Stimulated activated naive CD4-positive, alpha-beta T cell treated with Interleukin-2 at 50 U/mL for 16 hours (primary cell): Measurements from ENCODE around the gene PTDSS2.

ENCODE experiments used
- DNase-seq: peaks from one replicate; lab custom pipeline; 2025; lab: John Stamatoyannopoulos, UW

Gene PTDSS2

DNA sequence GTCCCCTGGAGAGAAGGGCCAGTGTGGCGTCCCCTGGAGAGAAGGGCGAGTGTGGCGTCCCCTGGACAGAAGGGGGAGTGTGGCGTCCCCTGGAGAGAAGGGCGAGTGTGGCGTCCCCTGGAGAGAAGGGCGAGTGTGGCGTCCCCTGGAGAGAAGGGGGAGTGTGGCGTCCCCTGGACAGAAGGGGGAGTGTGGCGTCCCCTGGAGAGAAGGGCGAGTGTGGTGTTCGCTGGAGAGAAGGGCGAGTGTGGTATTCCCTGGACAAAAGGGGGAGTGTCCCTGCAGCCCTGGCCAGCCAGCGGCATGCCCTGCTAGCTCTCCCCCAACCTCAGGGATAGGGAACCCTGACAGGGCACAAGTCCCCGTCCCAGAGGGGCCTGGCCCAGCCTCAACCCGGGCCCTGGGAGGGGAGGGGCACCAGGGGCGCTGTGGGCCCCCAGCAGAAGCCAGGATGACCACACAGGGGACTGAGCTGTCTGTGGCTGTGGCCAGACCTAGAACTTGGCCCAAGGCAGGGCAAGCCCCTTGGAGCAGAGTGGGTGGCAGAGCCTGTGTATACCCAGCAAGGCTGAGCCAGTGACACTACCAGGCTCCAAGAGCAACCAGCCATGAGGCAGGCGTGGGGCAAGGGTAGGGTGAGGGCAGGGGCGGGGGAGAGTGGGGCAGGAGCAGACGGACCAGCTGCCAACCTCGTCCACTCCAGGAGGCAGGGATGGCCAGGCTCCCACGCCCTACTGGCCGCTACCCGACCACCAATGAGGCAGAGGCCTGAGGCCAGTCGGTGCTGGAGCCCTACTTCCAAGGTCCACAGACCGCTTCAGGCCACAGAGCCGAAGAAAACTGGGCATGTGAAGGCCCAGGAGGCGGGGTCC, 81.1 kb downstream of the PTDSS2 start:
- DNase-seq, result no peak

DNA sequence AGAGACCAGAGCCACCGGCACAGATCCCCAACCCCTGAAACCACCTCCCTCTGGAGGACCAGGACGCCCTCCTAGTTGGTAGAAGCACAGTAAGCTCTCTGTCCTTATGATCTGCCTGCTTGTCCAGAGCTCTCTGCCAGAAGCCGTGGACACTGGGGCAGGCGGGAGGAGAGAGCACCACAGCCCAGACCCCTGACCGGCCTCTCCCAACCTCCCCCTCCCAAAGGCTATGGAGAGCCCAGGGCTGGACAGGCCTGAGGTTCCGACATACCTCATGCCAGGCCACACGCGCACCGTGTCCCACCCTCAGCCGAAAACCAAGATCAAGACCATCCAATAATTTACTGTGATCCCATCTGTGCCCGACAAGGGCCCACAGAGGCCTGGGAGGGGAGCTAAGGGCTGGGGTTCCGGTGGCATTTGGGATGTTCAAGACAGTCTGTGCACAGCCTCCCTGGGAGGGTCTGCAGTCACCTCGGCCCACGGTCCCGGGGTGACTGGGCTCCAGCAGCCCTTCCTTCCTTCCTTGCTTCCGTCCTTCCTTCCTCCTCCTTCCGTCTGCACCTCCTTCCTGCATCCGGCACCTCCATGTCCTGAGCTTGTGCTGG, 81.9 kb downstream of the PTDSS2 start:
- DNase-seq, result no peak

DNA sequence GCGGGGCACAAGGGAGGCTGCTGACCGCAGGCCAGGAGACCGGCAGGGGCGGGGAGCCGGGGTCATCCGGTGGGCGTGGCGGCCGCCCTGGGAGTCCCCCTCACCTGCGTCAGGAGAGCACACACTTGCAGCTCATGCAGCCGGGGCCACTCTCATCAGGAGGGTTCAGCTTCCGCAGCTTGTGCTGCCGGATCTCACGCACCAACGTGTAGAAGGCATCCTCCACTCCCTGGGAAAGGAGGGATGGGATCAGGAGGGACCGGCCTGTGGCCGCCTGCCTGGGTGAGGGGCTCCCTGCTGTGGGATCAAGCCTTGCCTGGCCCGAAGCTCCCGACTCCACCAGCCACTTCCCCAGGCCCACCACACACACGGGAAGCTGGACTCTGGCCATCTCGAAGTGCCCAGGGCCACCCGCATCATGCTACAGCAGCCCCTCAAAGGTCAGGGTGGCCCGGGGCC, 82.5 kb downstream of the PTDSS2 start:
- no peak for DNase-seq

DNA sequence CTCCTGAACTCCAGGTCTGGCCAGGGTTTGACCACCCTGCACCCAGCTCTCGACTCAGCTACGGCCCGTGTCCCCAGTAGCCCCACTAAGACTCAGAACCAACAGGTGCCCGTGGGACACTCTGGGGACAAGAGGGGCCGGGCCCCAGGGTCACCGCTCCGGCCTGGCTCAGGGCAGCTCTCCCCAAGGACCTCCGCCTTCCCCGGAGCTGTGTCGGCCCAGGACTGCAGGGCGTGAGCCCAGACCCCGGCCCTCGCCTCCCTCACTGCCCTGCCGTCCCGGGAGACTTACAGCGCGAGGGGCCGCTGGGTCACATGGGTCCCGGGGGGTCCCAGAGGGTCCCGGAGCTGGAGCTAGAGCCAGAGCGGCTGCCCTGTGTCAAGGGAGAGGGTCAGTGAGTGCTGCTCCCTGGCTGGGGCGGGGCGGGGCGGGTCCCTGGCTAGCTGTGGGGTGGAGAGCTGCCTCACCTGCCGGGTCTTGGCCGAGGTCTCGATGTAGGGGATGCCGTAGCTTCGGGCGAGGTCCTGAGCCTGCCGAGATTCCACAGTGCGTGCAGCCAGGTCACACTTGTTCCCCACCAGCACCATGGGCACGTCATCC, 83.0 kb downstream of the PTDSS2 start:
- DNase-seq, result no peak

DNA sequence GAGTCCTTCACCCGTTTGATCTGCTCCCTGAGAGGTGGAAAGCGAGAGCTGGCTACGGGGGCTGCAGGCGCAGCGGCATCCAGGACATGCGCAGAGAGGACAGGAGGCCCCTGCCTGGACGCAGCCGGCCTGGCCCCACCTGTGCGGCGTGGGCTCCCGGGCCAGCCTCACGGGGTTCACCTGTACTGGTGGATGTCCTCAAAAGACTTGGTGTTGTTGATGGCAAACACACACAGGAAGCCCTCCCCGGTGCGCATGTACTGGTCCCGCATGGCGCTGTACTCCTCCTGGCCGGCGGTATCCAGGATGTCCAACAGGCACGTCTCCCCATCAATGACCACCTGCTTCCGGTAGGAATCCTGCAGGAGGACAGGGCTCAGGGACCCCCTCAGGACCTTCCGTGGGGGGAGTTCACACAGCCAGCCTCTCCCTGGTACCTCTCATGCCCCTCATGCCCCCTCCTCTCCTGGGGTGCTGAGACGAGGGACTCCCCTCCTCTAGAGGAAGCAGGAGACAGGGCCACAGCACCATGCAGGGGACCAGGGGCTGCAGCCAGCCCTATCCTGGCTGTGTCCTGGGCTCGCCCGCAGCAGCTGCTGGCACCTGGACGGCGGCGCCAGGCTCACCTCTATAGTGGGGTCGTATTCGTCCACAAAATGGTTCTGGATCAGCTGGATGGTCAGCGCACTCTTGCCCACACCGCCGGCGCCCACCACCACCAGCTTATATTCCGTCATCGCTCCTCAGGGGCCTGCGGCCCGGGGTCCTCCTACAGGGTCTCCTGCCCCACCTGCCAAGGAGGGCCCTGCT, 83.7 kb downstream of the PTDSS2 start:
- DNase-seq, result no peak

DNA sequence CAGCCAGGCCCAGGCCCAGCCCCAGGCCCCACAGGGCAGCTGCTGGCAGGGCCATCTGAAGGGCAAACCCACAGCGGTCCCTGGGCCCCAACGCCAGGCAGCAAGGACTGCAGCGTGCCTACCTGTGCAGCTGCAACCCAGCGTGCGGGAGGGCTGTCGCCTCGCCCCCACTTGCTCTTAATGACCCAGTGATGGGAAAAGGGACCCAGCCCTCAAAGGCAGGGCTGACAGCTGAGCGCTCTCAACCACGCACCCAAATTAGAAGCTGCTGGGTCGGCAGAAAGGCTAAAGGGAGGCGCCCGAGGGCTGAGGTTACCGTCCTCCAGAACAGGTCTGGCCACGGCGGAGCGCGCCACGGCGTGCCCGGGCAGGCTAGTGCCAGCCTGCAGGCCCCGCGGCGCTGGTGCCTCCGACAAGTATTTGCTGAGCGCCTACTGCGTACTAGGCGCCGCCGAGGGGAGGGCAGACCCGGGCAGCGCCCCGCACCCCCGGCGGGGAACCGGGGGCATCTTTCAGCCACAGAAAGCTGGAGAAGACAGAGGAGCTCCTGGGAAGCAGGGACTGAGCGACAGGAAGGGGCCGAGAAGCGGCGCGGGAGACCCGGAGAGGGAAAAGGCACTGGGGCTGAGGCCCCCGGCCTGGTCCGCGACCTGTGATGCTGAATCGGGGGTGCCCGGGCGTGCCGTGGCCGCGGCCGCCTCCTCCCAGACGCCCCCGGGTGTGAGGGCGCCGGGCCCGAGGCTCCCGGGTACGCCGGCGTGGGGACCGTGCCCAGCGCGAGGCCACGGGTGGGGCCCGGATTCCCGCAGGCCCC, 84.5 kb downstream of the PTDSS2 start:
- no peak for DNase-seq

DNA sequence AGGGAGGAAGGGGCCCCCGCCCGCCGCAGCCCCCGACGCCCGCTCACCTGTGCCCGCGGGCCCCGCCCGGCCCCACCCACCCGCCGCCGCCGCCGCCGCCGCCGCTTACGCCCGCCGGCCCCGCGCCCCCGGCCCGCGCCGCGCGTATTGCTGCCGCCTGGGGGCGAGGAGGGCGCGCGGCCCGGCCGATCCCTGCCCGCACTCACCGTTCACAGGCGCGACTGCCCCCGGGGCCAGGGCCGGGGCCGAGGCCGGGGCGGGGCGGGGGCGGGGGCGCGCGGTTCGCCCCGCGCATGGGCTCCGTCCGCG, 85.1 kb downstream of the PTDSS2 start:
- DNase-seq, result no peak

DNA sequence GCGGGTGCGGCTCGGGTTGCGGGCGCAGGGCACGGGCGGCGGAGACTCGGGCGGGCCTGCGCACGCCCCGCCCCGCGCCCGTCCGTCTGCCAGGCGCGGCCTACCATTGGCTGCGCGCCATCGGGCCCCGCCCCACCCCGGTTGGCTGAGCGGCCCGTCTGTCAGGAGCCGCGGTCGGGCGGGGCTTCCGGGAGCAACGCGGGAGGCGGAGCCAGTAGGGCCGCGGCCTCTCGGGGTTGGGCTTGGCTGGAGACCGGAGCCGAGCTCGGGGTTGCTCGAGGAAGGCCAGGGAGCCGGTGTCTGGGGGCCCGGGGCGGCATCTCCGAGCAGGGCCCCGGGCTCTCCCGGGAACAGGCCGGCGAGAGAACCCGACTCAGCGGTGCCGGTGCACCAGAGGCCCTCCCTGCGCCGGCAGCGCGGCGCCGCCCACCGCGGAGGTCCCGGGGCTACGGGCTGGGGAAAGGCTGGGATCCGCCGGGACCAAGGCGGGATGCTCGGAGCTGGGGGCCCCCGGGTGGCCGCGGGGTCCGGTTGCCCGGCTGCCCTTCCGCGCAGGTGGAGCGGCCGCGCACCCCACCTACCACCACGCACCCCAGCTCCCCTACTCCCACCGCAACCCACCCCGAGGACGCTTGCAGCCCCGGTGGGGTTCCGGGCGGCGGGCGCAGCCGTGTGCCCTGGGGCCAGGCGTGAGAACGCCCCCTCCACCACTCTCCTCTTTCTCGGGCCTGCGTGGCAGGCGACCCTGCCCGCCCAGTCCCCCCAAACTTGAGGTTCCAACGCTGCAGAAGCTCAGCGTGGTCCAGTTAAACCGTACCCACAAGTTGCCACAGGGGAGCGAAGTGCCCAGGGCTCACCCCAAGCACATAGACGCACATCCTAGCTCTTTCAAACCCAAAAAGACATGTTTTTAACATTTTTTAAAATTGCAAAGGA, 85.7 kb downstream of the PTDSS2 start, which contains the start of gene HRAS:
Gene HRAS, minus strand, starts transcription at position 58 of the 936 bp plus-strand sequence.
- peak; percentile 93 for DNase-seq

DNA sequence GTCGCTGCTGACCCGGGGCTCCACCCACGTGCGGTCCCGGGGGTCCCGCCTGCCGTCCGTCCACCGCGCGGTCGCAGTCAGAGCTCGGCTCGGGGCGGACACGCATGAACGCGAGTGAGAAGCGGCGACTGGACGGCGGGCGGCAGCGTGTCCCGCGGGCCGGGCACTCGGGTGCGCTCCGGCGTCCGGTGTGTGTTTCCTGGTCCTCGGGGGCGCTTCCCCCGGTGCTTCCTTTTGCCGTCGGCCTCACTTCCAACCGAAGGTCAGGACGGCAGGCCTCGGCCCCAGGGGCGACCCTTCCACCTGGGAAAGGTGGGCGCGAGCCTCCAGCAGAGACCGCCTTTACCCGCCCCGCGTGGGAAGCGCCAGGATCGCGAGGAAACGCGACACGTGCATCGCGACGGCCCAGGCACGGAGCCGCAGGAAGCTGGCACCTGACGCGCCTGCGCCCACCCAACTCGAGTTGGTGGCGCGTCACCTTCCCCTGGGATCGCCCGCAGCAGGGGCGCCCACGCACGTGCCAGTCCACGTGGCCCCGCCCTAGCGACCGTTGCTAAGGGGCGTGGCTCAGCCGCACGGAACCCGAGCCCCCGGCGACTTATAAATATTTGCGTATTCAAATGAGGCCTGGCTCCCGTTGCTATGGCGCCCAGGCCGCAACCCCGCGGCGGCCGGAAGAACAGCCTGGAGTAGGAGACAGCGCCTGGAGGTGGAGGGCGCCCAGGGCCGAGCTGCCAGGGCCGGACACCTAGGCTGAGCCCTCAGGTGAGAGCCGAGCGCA, 87.0 kb downstream of the PTDSS2 start, which contains the start of gene LRRC56:
Gene LRRC56, plus strand, starts transcription at position 687 of the 781 bp plus-strand sequence. CDS start 3,158 bp downstream, outside the sequence.
- peak; percentile 86 for DNase-seq

DNA sequence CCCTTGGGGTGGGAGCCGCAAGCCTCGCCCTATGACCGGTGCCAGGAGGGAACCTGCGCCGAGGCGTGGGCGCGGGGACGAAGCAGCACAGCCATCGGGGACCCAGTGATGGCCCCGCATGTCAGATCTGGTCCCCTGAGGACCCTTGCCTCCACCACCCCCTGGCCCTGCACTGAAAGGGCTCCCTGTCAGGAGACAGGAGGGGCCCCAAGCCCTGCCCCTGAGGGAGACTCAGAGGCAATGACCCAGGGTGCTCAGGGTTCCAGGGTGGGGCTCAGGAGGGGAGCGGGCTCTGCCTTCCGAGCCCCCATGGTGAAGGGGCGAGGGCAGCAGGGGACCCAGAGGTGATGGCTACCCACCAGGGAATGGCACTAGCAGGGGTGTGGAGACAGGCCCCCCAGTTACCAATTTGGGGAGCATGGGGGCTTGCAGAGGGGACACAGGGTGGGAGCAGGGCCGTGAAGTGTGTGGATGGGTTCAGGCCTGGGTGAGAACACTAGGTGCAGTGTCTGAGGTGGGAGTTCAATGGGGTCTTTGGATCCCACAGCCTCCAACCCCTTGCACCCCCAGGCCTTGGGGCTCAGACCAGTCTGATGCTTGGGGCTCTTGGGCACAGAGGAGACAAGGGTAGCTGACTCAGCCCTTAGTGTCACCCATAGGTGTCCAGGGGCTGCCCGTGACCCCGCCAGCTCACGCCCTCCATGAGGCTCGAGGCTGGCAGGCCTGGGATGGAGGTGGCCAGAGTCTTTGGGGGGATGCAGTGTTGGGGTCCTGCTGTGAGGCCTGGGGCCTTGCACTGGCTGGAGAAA, 87.7 kb downstream of the PTDSS2 start:
- no peak for DNase-seq

DNA sequence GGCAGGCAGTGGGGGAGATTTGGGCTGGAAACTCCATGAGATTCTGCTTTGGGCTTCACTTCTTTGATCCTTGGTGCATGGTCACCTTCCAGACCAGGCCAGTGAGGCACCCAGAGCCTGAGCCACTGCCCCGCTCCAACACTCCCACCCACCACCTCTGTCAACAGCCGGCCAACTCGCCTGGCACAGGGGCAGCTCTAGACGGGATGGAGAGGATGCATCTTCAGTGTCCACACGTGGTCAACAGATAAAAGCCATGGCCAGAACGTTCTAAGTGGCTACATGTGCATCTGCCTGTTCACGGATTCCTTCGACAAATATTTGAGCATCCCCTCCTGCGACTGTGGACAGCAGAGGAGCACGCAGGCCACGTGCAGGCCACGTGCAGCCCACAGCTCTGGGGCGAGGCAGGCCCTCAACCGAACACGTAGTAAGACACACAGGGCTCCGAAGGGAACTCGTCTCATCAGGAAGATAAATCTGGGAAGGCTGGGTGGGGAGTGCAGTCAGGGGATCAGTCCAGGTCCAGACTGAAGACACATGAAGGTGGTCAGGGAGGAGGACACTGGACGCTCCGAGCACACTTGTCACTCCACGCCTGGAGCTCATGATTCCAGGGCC, 88.5 kb downstream of the PTDSS2 start:
- no peak for DNase-seq

DNA sequence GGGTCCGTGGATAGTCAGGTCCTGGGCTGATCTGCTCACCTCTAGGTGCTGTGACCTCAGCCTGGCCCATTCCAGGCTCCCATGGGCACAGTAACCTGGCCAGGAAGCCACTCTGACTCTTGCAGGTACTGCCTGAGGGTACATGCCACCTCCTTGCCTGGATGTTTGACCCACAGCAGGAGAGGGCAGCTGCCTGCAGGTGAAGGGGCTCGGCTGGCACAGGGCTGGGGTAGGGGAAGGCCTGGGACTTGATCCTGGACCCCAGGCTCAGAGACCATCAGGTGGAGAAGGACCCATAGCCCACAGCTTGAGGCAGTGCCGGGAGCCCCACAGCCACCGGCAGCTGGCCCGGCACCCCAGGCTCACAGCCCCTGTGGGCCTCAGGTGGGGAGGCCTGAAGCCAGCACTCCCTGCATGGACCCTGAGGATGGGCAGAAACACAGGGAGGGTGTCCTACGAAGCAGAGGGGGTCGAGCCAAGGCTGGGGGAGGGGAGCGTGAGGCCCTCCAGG, 89.9 kb downstream of the PTDSS2 start:
- DNase-seq, result no peak
